ENCODE data around the gene MMS22L.

MMS22L gene

DNA sequence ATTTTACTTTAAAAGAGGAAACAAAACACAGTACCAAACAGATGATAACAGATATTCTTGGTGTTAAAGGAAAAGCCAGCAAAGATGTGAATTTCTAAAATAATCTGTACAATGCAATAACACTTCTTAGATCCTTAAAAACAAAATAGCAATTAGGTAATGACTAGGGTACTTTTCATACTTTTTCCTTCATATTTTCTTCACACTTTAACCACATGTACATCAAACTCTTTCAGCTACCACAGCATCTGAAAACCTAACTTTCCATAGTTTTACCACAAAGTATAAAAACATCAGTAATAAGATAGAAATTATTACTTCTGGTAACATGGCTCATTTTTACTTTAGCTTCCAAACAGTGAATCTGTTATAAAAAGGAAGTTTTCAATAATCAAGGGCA is 141.3 kb downstream of the MMS22L start:
- no peak for DNase-seq

DNA sequence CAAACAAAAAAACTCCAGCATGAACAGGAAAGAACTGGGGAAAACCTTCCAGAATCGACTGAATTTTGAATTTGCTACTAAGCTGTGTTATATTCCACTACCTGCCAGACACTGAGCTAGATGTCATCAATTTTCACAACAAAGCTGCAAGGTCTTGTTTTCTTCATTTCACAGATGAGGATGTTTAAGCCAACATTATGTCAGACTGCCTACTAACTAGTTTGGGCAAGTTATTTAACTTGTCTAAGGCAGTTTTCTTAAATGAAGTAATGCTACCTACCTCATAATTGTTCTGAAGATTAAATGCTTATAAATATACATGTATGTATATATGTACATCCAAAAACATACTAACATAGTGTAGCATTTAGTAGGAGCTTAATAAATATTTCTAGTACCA is 144.4 kb downstream of the MMS22L start:
- no peak for DNase-seq

DNA sequence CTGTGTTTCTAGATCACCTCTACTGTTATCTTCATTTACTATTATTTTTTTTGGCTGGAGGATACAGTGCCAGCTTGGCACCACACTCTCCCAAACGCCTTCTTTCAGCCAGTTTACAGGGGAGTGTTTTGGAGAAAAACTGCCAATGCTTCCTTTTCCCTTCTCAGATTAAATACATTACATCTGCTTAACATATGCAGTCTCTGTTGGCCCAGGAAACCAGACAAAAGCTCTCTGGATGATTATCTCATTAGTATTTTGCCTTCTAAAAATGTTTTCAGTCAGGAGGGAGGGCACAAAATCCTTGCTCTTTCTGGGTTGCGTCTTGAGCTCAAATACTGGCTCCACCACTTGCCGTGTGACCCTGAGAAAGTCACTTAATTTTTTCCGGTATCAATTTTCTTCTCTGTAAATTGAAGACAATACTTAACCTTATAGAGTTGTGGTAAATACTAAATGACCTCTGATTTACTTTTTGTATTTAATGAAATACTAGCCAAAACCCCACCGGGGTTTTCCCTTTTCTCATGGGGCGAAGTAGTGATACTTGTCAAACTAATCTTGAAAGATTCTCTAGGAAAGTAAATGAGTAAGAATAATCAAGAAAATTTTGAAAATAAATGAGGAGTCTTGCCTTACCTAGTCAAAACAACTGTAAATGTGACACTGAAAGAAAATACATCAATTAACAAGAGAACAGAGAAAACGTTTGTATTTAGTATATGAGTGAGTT is 146.2 kb downstream of the MMS22L start:
- DNase-seq = no peak

DNA sequence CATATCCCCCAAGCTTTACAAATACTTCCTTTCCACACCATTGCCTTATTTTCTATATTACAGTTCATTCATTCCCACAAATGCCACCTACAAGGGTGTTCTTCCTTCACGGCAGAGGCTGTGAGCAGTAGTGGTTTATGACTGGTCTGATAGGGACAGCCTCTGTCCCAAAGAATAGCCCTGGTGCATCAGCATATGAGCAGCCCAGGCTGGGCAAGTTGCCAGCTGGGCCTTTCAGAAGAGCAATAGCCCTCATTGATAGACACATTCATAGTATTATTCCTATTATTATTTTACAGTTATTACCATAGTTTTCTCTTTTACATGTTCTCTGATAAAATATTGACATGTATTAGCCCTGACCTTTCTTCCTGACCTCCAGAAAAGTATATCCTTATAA is 149.9 kb downstream of the MMS22L start:
- DNase-seq = no peak

DNA sequence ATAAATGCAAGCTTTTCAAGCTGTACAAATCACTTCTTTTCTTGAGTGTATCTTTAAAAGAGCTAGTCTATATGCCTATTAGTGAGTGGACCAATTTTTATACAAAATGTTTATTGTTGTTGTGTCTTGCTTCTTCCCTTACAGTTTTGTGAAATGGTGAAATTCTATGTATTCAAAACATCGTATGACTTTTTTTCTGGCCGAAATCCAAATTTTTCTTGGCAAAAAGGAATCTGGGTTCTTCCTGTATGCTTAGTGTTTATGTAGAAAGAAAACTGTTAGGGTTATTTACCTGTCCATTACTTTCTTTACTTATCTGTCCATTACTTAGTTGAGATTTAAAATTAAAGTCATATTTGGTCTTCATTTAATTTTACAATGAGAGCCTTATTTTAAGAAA is 153.9 kb downstream of the MMS22L start:
- DNase-seq = no peak

DNA sequence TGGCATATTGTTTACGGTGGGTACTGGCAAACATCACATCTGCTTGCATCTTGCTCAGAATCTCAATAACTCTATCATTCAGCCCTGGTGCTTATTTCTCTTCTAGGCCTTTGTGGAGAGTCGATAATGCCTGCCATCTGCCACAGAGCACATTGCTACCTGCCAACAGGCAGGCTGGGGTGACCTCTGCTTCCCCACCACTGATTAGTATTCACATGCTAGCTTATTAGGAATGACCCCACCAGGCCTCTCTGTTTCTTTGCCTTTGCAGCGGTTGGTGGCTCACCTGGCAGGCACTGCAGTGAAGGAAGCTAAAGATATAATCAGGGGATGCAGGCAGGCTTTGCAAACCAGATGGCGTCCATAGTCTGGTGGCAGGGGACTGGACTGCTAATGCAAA is 154.5 kb downstream of the MMS22L start:
- no peak for DNase-seq

DNA sequence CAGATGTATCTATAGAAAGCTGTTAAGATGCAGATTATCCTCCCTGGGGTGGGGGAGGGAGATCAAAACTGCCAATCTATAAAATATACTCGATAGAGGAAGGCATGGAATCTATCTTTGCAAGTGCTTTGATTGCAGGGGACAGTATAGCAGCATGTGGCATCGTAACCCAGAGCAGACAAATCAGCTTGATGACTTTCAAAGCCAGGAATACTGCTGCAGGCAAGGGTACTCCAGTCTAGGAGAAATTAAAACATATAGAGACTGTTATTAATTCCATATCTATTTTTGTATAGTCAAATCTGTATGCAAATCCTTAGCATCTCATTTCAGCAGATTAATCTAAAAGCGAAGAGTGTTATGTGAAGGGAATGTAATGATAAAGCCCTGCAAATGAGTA is 159.4 kb downstream of the MMS22L start:
- no peak for DNase-seq

DNA sequence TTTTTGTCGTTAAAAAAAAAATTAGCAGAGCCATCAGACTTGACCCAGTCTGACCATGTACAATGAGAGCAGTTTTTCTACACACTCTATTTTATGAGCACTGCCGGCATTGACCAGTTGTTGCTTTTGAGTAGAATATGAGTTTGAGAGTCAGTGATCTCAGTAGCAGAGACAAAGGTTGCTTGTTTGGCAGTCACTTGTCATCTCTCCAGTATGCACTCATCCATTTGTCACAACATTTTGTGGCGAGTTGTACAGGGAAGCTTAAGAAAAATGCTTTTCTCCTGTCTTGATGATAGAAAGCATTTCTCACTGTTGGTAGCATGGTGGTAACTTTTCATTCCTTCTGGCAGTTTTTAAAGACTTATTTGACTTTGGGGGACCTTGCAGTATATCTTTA is 159.9 kb downstream of the MMS22L start:
- no peak for DNase-seq

DNA sequence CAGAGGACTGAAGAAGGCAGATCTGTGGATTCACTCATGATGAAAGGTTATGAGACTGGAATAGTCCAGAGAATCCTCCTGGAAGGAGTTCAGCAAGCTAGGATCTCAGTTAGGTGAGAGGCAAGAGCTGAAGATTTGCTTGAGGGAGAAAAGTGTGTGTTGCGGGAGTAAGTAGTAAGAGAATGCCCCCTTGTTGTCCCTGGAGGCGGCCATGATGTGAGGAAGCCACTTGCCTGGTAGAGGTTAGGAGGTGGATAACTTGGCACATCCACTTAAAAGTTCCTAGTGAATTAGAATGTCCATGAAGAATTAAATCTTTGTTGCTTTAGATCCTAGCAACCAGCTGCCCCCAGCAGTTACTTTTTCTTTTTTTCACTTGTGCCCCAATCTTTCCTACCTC is 162.5 kb downstream of the MMS22L start:
- DNase-seq = no peak

DNA sequence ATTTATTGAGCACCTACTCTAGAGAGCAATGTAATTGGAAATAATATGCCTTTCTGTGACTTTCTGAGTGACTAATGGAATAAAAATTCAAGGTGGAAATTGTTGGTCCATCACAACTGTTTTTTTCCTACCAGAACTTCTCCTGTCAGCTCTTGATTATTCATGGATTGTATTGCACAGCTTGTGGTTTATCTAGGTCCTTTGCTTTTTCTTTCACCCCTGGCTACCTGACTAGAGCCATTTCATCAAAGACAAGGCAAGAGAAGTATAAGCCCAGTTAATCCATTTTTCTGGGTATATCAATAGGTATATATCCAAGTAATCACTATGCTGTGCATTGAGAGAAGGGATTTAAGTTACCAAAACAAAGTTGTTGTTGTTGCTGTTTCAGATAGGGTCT is 168.4 kb downstream of the MMS22L start:
- DNase-seq = no peak

DNA sequence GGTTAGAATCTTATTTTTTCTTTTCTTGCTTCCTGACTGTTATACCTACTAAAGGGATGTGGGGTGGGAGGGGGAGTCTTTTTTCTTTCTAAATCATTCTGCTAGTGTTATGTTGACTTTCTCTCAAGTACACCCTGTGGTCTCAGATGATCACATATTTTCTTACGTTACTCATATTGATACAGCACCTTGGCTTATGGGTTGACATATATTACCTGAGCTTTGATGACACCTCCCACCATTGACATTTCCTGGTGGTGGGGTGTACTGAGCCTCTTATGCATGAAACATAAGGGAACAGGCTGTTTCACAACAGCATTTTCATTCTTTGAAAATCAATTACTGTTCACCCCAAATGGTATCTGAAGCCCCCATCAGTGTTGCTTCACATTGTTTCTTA is 169.8 kb downstream of the MMS22L start:
- no peak for DNase-seq

DNA sequence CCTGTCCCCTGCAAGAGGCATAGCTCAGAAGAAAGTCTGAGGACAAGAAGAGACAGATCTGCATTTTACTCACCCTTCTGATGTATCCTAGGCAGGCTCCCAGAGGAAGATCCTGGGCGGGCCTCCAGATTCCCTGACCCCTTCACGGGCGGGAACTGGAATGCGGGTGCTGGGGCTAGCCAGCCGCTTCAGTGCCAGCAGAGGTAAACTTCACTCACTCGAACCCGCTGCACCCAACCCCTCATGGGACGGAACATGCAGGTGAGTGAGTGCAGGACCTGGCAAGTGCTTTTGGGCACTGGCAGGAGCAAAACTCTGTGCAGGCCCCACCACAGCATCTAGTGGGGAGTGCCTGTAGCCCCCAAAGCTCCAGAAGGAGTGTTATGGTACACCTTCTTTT is 171.8 kb downstream of the MMS22L start:
- DNase-seq = no peak

DNA sequence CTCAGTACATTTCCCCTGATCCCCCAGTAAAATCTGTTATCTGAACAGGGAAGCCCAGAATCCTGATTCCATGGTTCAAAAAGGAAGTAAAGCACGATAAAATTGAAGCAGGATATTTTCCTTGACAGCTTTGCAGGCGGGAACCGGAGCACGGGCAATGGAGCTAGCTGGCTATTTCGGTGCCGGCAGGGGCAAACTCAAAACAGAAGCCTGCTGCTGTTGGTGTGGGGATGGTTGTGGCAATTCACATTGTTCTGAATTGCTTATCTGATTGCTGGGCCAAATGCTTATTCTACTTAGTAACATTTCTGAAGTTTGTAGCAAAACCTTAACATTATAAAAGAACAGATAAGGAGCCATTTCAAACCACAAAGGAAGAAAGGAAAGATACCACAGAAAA is 172.4 kb downstream of the MMS22L start:
- DNase-seq = no peak

DNA sequence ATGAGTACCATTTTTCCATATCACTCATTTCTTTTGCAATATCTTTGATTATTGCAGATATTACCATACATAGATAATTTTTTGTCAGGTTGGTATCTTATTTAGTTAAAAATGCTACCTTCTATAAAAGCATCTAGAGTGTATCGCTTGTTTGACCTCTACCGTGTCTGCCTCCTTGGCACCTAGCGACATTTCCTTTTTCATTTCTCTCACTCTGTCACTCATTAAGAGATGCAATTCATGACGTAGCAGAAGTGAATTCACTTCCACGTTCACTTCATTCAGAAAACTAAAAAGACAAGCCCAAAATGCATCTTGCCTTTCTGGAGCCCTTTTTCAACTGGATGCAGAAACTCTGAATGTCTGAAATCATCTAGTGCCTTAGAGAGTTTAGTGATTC is 172.9 kb downstream of the MMS22L start:
- DNase-seq = no peak

DNA sequence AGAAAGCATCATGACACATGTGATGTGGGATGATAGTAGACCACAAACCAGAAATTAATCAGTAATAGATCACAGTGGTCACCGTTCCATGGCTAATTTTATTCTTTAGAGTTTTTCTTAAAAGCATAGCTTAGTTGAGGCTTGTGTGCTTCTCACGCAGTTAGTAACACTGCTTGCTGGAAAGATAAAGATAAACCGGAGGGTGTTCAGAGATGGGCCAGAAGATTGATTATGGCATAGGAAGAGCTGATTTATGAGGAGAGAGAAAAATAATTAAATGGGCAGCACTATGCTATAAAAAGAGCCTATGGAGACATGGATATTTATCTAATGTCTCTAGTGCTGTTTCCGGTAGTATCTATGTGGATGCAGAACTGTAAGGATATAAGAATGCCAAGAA is 173.6 kb downstream of the MMS22L start:
- no peak for DNase-seq

DNA sequence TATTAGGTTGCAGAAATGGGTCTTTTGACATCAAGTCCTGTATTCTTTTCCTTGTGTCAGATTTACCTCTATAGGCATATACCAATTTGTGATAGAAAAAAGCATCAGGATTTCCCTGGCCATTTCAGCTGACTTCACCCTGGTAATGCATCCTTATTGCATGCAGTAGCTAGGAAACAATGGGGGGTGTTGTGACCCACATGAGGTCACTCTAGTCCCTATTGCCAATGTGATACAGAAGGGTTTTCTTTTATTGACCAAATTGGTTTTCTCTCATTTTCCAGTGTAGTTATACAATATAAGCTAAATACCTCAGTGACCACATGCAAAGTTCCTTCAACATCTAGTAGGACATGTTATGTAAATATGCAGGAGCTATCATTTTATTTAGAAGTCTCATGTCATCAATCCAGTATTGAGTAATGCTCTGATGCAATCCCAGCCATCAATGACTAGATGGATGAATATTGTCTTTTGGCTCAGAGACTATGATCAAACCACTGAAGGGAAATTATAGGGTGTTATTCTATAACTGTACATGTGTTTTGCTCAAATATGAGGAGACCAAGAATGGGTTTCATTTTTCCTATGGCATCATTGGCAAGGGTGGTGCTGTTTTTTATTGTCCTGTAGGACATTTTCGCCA is 180.7 kb downstream of the MMS22L start:
- no peak for DNase-seq

DNA sequence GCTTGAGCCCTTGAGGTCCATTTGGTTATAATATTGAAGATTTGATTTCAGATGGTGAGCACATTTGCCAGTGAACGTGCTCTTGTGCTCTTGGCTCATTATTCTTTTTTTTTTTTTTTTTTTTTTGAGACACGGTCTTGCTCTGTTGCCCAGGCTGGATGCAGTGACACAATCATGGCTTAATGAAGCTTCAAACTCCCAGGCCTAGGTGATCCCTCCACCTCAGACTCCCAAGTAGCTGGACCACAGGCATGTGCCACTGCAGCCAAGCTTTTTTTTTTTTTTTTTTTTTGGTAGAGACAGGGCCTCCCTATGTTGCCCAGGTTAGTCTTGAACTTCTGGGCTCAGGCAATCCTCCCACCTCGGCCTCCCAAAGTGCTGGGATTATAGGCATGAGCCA is 182.3 kb downstream of the MMS22L start:
- DNase-seq = no peak

DNA sequence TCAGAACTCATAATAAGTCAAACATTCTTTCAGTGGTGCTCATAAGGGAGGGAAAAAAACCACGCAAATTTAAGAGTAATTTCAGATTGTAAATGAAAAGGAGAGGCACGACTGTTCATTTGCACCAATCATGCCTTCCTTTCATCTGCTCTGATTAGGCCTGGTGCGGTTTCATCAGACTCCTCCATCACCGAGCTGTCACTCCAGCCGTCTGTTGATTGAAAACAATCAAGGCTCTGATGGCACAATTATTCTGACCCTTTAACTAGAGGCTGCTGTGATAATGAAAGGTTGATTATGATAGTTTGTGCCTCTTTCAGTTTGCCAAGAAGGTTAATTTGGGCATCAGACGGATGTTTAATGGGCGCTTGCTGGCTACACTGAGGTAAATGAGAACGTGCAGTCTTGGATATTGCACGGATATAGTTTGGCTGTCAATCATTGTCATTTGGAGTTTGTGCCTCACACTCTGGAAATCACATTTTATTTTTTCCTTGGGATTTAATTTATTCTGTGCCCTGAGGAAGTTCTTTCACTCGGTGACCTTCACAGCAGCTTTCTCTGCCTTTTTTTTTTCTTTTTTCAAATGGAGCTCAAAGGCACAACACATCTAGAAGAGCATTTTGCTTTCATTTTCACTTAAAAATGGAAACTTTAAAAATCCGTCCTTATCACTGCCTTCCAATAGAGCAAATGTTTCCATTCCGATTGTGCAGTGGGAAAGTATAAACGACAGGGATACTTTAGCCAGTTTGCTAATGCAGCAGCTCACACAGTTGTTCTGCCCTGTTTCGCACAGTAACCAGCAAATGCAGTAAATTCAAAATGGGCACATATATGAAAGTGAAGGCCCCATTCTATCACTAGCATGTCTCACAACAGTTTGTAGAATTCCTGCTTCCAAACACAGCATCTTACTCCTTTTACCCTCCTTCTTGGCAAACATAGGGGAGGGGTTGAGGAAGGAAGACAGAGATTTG is 185.7 kb downstream of the MMS22L start:
- peak; percentile 55 for DNase-seq

DNA sequence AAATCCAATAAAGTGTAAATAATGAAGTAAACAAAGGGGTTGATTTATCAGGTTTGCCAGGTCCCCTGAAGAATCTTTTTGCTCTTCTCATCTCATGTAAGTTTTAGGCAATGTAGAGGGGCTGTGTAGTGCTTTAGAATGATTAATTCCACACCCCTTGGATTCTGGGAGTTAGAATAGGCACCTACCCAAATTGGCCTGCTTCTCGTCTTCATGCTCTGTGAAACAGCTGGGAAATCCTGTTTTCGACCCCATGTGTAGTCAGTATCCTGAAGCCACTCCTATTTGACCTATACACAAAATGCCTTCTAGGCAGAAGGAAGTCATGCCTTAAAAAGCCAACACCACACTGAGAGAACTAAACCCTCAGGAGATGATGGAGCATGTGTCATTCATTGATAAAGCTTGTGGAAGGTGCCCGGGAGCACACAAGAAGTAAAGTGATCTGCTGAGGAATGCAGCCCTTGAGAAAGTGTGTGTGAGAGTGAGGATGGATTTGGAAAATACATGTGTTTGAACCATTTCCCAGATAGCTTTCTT is 187.6 kb downstream of the MMS22L start:
- no peak for DNase-seq

DNA sequence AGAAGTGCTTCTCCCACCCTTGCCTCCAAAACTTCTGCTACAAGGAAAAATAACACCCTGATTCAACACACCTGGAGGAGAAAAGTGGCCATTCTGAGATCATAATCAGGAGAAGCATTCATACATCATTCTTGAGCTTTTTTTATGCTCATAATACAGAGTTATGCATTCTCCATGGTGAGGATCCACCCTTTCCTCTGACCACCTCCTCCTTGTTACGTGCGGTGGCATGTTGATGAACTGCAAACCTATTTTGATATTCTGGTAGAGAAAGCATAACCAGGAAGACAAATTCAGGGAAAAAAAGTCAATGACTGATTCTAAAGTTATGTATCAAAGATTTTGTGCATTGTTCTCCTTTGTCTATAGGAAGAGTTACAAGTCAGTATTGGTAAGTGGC is 188.6 kb downstream of the MMS22L start:
- no peak for DNase-seq

DNA sequence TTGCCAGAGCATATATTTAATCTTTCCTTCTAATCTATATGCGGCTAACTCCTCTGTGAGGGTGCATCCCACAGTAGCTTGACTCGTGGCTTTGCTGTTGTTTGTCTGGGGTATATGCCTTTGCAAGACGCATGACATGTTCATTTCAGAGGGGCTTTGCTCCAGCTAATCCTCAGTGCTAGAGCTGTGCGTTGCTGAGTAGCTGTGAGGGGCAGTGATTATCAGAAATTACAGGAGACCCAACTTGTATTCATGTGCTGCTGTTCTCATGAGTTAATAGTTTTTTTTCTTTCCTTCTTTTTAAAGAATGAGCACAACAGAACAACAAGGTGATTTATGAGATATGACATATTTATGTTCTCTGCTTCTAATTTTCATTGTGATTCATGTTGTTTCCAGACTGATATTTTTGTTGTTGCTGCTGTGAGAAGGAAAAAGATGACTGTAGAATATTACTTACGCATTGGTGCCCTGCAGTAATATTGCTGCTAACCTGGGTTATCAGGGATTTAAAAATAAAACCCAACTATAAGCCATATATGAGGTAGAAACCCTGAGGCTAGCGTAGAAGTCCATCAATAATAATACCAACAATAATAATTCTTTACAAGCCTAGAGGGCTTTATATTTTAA is 190.2 kb downstream of the MMS22L start:
- DNase-seq = no peak

Measured in NCI-H748 treated with DMSO at 0.1 percent for 48 hours (cell line).